HCT116 (cell line): ENCODE results near the gene OTUD7B. TPM values are rescaled to one million over a fixed set of nuclear protein-coding genes. Genes with fewer than 3 reads are reported as not detected.

Source experiments
- ATAC-seq: fragments of 200-7000 bp; cut with Tn5 transposase; 2 replicates; pipeline ENCODE4 v1.9.1; 2020; ENCODE audit warnings: mild to moderate bottlenecking, moderate library complexity
- BruUV-seq: library from RNA; stranded (reverse); fragments of 400-500 nt; replicated peaks from 2 replicates; lab custom pipeline; 2021; lab: Mats Ljungman, UMichigan
- CTCF ChIA-PET: fragments of 300-600 bp; sonication (Branson Sonifier 250); formaldehyde crosslinking; loops from one replicate; lab custom pipeline; 2021; ENCODE audit warnings: antibody characterized with exemption; lab: Charles Lee
- POLR2A ChIA-PET: fragments of 300-600, 350-600 bp; sonication (Branson Sonifier 250); formaldehyde crosslinking; loops from one replicate; lab custom pipeline; 2021; ENCODE audit warnings: antibody characterized with exemption; lab: Charles Lee
- RAD21 ChIA-PET, 2 experiments: fragments of 300-600 bp; sonication (Branson Sonifier 250); formaldehyde crosslinking; loops; one replicate each; lab custom pipeline; 2023; ENCODE audit warnings: low total read pairs in 2 of 2; ENCODE audit not compliant: uncharacterized antibody in 2 of 2, unreplicated experiment in 2 of 2, low non-redundant PET in 1 of 2; lab: Charles Lee
- DNase-seq: peaks from one replicate; pipeline ENCODE4 v3.0.0-alpha.2; 2010; ENCODE audit warnings: low read depth, low spot score
- H2AFZ ChIP-seq: fragments of 200-600 bp; shearing (Covaris generic), sonication (generic); 2 replicates; pipeline ENCODE4 v1.6.1; 2017; ENCODE audit warnings: low read depth, mixed run types, mixed read lengths, antibody characterized with exemption, low read length; ENCODE audit not compliant: poor library complexity, severe bottlenecking
- H3K27ac ChIP-seq: 2 replicates; pipeline ENCODE4 v1.5.1; 2012; ENCODE audit warnings: low read depth, low read length
- H3K27me3 ChIP-seq: fragments of 200-600 bp; sonication (generic); 2 replicates; pipeline ENCODE4 v1.6.1; 2016; ENCODE audit warnings: mixed run types, low read length, mixed read lengths; ENCODE audit not compliant: insufficient read depth
- H3K36me3 ChIP-seq, 2 experiments: fragments of 200-500 bp in 1 of 2; fragments of 200-600 bp in 1 of 2; sonication (Bioruptor generic) in 1 of 2; sonication (generic) in 1 of 2; 2 replicates each; pipeline versions ENCODE4 v1.5.1 to v1.6.1; 2014 to 2016; ENCODE audit warnings: low read length in 2 of 2, inconsistent platforms in 1 of 2, mixed read lengths in 1 of 2, mixed run types in 1 of 2; ENCODE audit not compliant: insufficient read depth in 2 of 2, control insufficient read depth in 1 of 2
- H3K4me1 ChIP-seq, 2 experiments: fragments of 200-600 bp in 1 of 2; sonication (generic) in 1 of 2; 2 replicates each; pipeline versions ENCODE4 v1.5.1 to v1.6.1; 2012 to 2017; ENCODE audit warnings: low read length in 2 of 2, inconsistent platforms in 1 of 2, mild to moderate bottlenecking in 1 of 2, mixed read lengths in 1 of 2, mixed run types in 1 of 2, moderate library complexity in 1 of 2; ENCODE audit not compliant: insufficient read depth in 2 of 2, control insufficient read depth in 1 of 2
- H3K4me2 ChIP-seq: fragments of 200-600 bp; sonication (generic); 2 replicates; pipeline ENCODE4 v1.6.1; 2017; ENCODE audit warnings: mixed run types, low read length, mixed read lengths
- H3K4me3 ChIP-seq, 2 experiments: fragments of 200-600 bp in 1 of 2; sonication (generic) in 1 of 2; replicated peaks in 1 of 2; 2 replicates each; pipeline ENCODE4 v1.5.1; 2011 to 2016; ENCODE audit warnings: low read length in 2 of 2, control low read depth in 1 of 2, low read depth in 1 of 2, mild to moderate bottlenecking in 1 of 2, mixed read lengths in 1 of 2, mixed run types in 1 of 2
- H3K79me2 ChIP-seq: fragments of 200-600 bp; sonication (generic); 2 replicates; pipeline ENCODE4 v1.6.1; 2017; ENCODE audit warnings: mild to moderate bottlenecking, mixed run types, low read length, moderate library complexity, mixed read lengths; ENCODE audit not compliant: insufficient read depth
- H3K9ac ChIP-seq: fragments of 200-600 bp; sonication (generic); 2 replicates; pipeline ENCODE4 v1.6.1; 2016; ENCODE audit warnings: low read length, mixed read lengths
- H3K9me2 ChIP-seq: fragments of 200-600 bp; sonication (generic), shearing (Covaris generic); 2 replicates; pipeline ENCODE4 v1.6.1; 2017; ENCODE audit warnings: mixed run types, mild to moderate bottlenecking, moderate library complexity; ENCODE audit not compliant: insufficient read depth
- H3K9me3 ChIP-seq, 2 experiments: fragments of 200-500 bp in 1 of 2; fragments of 200-600 bp in 1 of 2; sonication (Bioruptor generic) in 1 of 2; sonication (generic) in 1 of 2; 2 replicates each; pipeline ENCODE4 v1.6.1; 2014 to 2017; ENCODE audit warnings: low read length in 2 of 2, mixed read lengths in 2 of 2, inconsistent platforms in 1 of 2, low read depth in 1 of 2, mild to moderate bottlenecking in 1 of 2, mixed run types in 1 of 2, moderate library complexity in 1 of 2; ENCODE audit not compliant: control insufficient read depth in 1 of 2, insufficient read depth in 1 of 2
- H4K20me1 ChIP-seq: fragments of 200-600 bp; sonication (generic), shearing (Covaris generic); 2 replicates; pipeline ENCODE4 v1.6.1; 2017; ENCODE audit warnings: mixed run types, mild to moderate bottlenecking, moderate library complexity; ENCODE audit not compliant: insufficient read depth
- ATF3 ChIP-seq: IDR thresholded peaks from 2 replicates; pipeline ENCODE4 v1.6.1; 2012
- CEBPB ChIP-seq: IDR thresholded peaks from 2 replicates; pipeline ENCODE4 v1.6.1; 2012; ENCODE audit warnings: low read depth
- ELF1 ChIP-seq: IDR thresholded peaks from 2 replicates; pipeline ENCODE4 v1.6.1; 2012; ENCODE audit warnings: low read depth, borderline replicate concordance
- EZH2 ChIP-seq: fragments of 200-600 bp; sonication (generic); IDR thresholded peaks from 2 replicates; pipeline ENCODE4 v1.6.1; 2017; ENCODE audit warnings: antibody characterized with exemption, mixed run types
- EZH2phosphoT487 ChIP-seq: fragments of 200-600 bp; IDR thresholded peaks from 2 replicates; pipeline ENCODE4 v1.6.1; 2018; ENCODE audit warnings: antibody characterized with exemption, borderline replicate concordance
- FOSL1 ChIP-seq: IDR thresholded peaks from 2 replicates; pipeline ENCODE4 v1.6.1; 2012; ENCODE audit warnings: low read depth
- POLR2A ChIP-seq: IDR thresholded peaks from 2 replicates; pipeline ENCODE4 v1.7.0; 2011; ENCODE audit warnings: borderline replicate concordance; ENCODE audit not compliant: insufficient read depth, insufficient read length; ENCODE audit errors: extremely low read depth
- POLR2AphosphoS5 ChIP-seq: IDR thresholded peaks from 2 replicates; pipeline ENCODE4 v1.6.1; 2011; ENCODE audit warnings: mild to moderate bottlenecking, low read depth, low read length, moderate library complexity
- RAD21 ChIP-seq: IDR thresholded peaks from 2 replicates; pipeline ENCODE4 v1.6.1; 2012; ENCODE audit warnings: low read depth, mild to moderate bottlenecking
- REST ChIP-seq: IDR thresholded peaks from 2 replicates; pipeline ENCODE4 v1.6.1; 2012; ENCODE audit warnings: low read depth
- SIN3A ChIP-seq: IDR thresholded peaks from 2 replicates; pipeline ENCODE4 v1.6.1; 2012; ENCODE audit warnings: low read depth
- SP1 ChIP-seq: IDR thresholded peaks from 2 replicates; pipeline ENCODE4 v1.6.1; 2012; ENCODE audit warnings: low read depth
- TCF7L2 ChIP-seq: IDR thresholded peaks from 2 replicates; pipeline ENCODE4 v1.7.0; 2011; ENCODE audit warnings: borderline replicate concordance, inconsistent platforms; ENCODE audit not compliant: insufficient read depth, insufficient read length; ENCODE audit errors: extremely low read depth
- YY1 ChIP-seq: IDR thresholded peaks from 2 replicates; pipeline ENCODE4 v1.6.1; 2011; ENCODE audit warnings: low read length, low read depth, moderate library complexity, mild to moderate bottlenecking; ENCODE audit not compliant: insufficient replicate concordance; ENCODE audit errors: extremely low read depth
- ZBTB33 ChIP-seq: IDR thresholded peaks from 2 replicates; pipeline ENCODE4 v1.6.1; 2011; ENCODE audit warnings: mild to moderate bottlenecking, low read length, moderate library complexity; ENCODE audit not compliant: insufficient replicate concordance; ENCODE audit errors: extremely low read depth
- intact Hi-C: fragments of 100-400 bp; cut with micrococcal nuclease; formaldehyde crosslinking; loops from 2 replicates; pipeline ENCODE4 v1.10.0; 2022
- total RNA-seq: library from RNA; stranded (reverse); gene quantifications from one replicate; pipeline ENCODE4 v1.2.1, GENCODE V29; 2021; ENCODE audit not compliant: unreplicated experiment

The OTUD7B gene
- total RNA-seq, 1 experiment from 2014 or later: 23.7 TPM

- CTCF ChIA-PET: no interaction called here
- POLR2A ChIA-PET: no interaction called here
- H3K4me3 ChIP-seq: peak overlapping the region in 1 of 2 experiments; percentile 99; a peak in 1 of 4 replicates
Observed at GRCh38 chr1:149925751-149926150, 84.8 kb downstream of the OTUD7B start.

GRCh38 chr1:149925345-149925744 lies 85.2 kb downstream of the OTUD7B start:
- RAD21 ChIA-PET: no interaction called here
- no peak overlapping the region for H3K4me2 ChIP-seq
- H3K79me2 ChIP-seq: peaks cover 44% of the 10 kb centered on the region
- H2AFZ ChIP-seq: no peak overlapping the region
- no peak overlapping the region for H3K27ac ChIP-seq
- no peaks in the 10 kb centered on the region for H3K9me3 ChIP-seq
- no peak for ATAC-seq
- DNase-seq: no peak
- intact Hi-C loops: no loop called here
- H3K4me3 ChIP-seq: no peak overlapping the region
- H3K4me1 ChIP-seq: peaks cover 9 to 18% of the 10 kb centered on the region in 2 experiments; a peak in 3 of 4 replicates
- BruUV-seq: no TSS peak
- H3K9me2 ChIP-seq: no peaks in the 10 kb centered on the region
- H3K27me3 ChIP-seq: no peaks in the 10 kb centered on the region
- no peak overlapping the region for H3K9ac ChIP-seq
- peaks cover 36 to 45% of the 10 kb centered on the region in 2 experiments; a peak in 3 of 4 replicates for H3K36me3 ChIP-seq
- H4K20me1 ChIP-seq: peaks cover 5% of the 10 kb centered on the region; the same call in 1 of the 2 replicates
- POLR2A ChIA-PET: interaction anchor here (1.0 kb wide), 1 partner anchor 38 kb away, joined by 4 read pairs; a partner anchor contains a TSS
- CTCF ChIA-PET: no interaction called here
- TF ChIP-seq POLR2AphosphoS5 (no peak), EZH2 (no peak), ATF3 (no peak), ELF1 (no peak), SP1 (no peak), FOSL1 (no peak), TCF7L2 (no peak), SIN3A (no peak), POLR2A (no peak), REST (no peak), ZBTB33 (no peak), CEBPB (no peak), YY1 (no peak), EZH2phosphoT487 (no peak)

More at GRCh38 chr1:149925751-149926150, 84.8 kb downstream of the OTUD7B start:
- ATAC-seq (no peak), DNase-seq (no peak)
- Histone ChIP-seq H3K79me2 (peaks cover 44% of the 10 kb centered on the region), H3K27me3 (no peaks in the 10 kb centered on the region), H3K9me3 (no peaks in the 10 kb centered on the region), H3K4me1 (peaks cover 9 to 18% of the 10 kb centered on the region in 2 experiments; a peak in 3 of 4 replicates), H3K9ac (no peak overlapping the region), H4K20me1 (peaks cover 5% of the 10 kb centered on the region; the same call in 1 of the 2 replicates), H3K36me3 (peaks cover 36 to 45% of the 10 kb centered on the region in 2 experiments; a peak in 3 of 4 replicates), H2AFZ (no peak overlapping the region), H3K9me2 (no peaks in the 10 kb centered on the region), H3K27ac (no peak overlapping the region), H3K4me2 (peak overlapping the region; percentile 92; the same call in 1 of the 2 replicates)
- intact Hi-C loops: no loop called here
- RAD21 ChIA-PET: no interaction called here
- no TSS peak for BruUV-seq
- TF ChIP-seq RAD21: no peak
